ENCODE measurements around the gene ZNF507. TPM values are rescaled to one million over a fixed set of nuclear protein-coding genes. Genes with fewer than 3 reads are reported as not detected.
"Not testable (repeated sequence)": the region's sequence is repeated elsewhere in the genome, so short reads cannot be mapped to it uniquely, and the experiment has no call there.

Gene ZNF507
- total and polyA plus RNA-seq, 2 experiments from 2014 or later, result 4.6 to 10.2 TPM

DNA sequence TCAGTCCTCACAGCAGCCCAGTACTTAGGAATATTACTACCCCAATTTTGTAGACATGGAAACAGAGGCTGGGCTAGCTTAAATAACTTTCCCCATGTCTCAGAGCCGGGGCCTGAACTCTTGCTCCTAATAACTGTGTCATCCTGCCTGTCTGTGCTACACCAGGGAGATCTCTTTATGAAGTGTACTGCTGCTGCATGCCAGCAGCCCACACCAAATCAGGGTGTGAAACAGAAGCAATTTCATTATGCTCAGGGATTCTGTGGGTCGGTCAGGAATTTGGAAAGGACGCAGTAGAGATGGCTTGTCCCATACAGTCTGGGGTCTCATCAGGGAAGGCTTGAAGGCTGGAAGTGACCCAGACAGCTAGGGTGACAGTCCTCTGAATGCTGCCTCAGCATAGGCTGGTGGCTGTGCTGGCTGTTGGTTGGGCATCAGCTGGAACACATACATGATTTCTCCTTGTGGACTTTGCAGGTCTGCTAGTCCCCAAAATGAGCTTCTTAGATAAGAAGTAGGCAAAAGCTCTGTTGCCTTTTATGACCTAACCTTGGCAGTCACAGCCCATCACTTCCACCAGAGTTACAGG, 22.6 kb downstream of the ZNF507 start:
- peaks cover 10% of the 10 kb centered on the region for H3K36me3 ChIP-seq
- no peaks in the 10 kb centered on the region for H3K27me3 ChIP-seq
- TF ChIP-seq, protein P1, sequence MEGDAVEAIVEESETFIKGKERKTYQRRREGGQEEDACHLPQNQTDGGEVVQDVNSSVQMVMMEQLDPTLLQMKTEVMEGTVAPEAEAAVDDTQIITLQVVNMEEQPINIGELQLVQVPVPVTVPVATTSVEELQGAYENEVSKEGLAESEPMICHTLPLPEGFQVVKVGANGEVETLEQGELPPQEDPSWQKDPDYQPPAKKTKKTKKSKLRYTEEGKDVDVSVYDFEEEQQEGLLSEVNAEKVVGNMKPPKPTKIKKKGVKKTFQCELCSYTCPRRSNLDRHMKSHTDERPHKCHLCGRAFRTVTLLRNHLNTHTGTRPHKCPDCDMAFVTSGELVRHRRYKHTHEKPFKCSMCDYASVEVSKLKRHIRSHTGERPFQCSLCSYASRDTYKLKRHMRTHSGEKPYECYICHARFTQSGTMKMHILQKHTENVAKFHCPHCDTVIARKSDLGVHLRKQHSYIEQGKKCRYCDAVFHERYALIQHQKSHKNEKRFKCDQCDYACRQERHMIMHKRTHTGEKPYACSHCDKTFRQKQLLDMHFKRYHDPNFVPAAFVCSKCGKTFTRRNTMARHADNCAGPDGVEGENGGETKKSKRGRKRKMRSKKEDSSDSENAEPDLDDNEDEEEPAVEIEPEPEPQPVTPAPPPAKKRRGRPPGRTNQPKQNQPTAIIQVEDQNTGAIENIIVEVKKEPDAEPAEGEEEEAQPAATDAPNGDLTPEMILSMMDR (IDR thresholded peaks at IDR 0.05; ENCODE audit: low read depth, low read length), result no peak
- no peak for DNase-seq (ENCODE audit: low read depth in 1 of 2, low spot score in 1 of 2)
- H3K4me1 ChIP-seq (ENCODE audit: low read depth), result no peaks in the 10 kb centered on the region
- no peak overlapping the region for H3K4me3 ChIP-seq
- H3K9me3 ChIP-seq (ENCODE audit: low read depth), result no peaks in the 10 kb centered on the region
- H3K27ac ChIP-seq, result peak overlapping the region; percentile 39

- H3K4me3 ChIP-seq, result no peak overlapping the region
- H3K4me1 ChIP-seq (ENCODE audit: low read depth), result no peaks in the 10 kb centered on the region
- no peaks in the 10 kb centered on the region for H3K27me3 ChIP-seq
- no peak overlapping the region for H3K27ac ChIP-seq
- H3K36me3 ChIP-seq, result peaks cover 10% of the 10 kb centered on the region
- TF ChIP-seq, protein P1 (IDR thresholded peaks at IDR 0.05; ENCODE audit: low read depth, low read length), result no peak
- no peaks in the 10 kb centered on the region for H3K9me3 ChIP-seq (ENCODE audit: low read depth)
- DNase-seq (ENCODE audit: low read depth in 1 of 2, low spot score in 1 of 2), result no peak
Measured at GRCh38 chr19:32368787-32369186, 23.4 kb downstream of the ZNF507 start.

DNA sequence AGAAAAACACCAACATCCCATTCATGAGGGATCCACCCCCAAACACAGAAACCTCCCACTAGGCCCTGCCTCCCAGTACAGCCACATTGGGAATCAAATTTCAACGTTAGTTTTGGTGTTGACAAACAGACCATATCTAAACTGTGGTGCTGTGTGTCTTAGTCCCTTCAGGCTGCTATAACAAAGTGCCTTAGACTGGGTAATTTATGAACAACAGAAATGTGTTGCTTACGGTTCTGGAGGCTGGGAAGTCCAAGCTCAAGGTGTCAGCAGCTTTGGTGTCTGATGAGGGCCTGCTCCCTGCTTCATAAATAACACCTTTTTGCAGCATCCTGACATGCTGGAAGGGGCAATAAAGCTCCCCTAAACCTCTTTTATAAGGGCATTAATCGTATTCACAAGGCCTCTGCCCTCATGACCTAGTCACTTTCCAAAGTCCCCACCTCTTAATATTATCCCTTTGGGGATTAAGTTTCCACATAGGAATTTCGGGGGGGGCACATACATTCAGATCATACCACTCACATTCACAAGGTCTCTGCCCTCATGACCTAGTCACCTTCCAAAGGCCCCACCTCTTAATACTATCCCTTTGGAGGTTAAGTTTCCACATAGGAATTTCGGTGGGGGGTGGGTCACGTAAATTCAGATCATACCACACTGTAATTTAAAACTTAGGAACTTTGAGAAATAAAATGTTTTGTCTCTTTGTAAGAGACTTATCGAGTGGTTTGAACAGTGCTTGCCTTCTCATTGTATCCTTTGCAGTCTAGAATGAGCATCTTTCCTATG, 27.5 kb downstream of the ZNF507 start:
- Histone ChIP-seq H3K4me1 (ENCODE audit: low read depth) (no peaks in the 10 kb centered on the region), H3K36me3 (peaks cover 3% of the 10 kb centered on the region), H3K27me3 (no peaks in the 10 kb centered on the region), H3K4me3 (no peak overlapping the region), H3K27ac (peak overlapping the region; percentile 39), H3K9me3 (ENCODE audit: low read depth) (no peaks in the 10 kb centered on the region)
- TF ChIP-seq, protein P1 (IDR thresholded peaks at IDR 0.05; ENCODE audit: low read depth, low read length), result no peak
- no peak for DNase-seq (ENCODE audit: low read depth in 1 of 2, low spot score in 1 of 2)

DNA sequence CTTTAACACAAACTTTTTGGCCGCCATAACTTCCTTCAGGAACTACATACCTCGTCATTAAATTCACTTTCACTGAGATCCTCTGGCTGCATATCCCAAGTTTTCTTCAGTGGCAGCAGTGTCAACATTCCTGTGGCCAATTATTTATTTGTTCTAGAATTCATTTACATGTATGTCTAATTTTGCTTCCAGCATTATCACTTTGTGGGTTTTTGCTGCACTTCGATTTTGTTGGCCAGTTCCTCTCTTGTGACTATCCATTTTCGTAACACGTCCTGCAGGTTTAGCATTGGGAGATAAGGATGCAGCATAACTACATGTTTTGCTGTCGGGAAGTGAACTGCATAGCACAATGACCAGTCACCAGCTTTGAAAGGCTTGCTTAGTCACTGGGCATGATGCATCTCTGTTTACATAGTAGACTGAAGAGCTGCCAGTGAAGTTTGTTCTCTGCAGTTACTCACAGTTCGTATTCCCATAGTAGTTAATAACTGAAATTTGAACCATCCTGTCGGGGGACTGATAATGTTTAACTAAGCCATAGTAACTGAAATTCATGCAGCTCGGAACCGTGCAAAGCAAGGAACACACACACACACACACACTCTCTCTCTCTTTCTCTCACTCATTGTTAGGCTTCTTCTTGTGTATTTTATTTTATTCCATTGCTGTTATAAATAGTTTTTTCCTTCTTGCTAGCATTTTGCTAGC, 28.3 kb downstream of the ZNF507 start:
- TF ChIP-seq, protein P1 (IDR thresholded peaks at IDR 0.05; ENCODE audit: low read depth, low read length), result no peak

DNA sequence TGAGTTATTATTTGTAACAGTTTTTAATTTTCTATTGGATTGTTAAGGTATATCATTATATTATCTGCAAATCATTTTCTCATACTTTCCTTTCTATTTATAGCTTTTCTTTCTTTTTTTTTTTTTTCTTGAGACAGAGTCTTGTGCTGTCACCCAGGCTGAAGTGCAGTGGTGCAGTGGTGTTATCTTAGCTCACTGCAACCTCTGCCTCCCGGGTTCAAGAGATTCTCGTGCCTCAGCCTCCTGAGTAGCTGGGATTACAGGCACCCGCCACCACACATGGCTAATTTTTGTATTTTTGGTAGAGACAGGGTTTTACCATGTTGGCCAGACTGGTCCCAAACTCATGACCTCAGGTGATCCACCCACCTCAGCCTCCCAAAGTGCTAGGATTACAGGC, 29.0 kb downstream of the ZNF507 start:
- H3K9me3 ChIP-seq (ENCODE audit: low read depth); H3K36me3 ChIP-seq: not testable (repeated sequence)
- peak overlapping the region; percentile 39 for H3K27ac ChIP-seq

More for the DNA sequence above, 28.3 kb downstream of the ZNF507 start:
- H3K27ac ChIP-seq, result peak overlapping the region; percentile 39
- no peak overlapping the region for H3K4me3 ChIP-seq
- no peaks in the 10 kb centered on the region for H3K27me3 ChIP-seq
- peaks cover 4% of the 10 kb centered on the region for H3K36me3 ChIP-seq
- no peaks in the 10 kb centered on the region for H3K9me3 ChIP-seq (ENCODE audit: low read depth)
- no peaks in the 10 kb centered on the region for H3K4me1 ChIP-seq (ENCODE audit: low read depth)
- DNase-seq (ENCODE audit: low read depth in 1 of 2, low spot score in 1 of 2), result peak; percentile 29 to 99

More for the DNA sequence above, 29.0 kb downstream of the ZNF507 start:
- not testable (repeated sequence) for DNase-seq (ENCODE audit: low read depth in 1 of 2, low spot score in 1 of 2); H3K27me3 ChIP-seq; H3K4me1 ChIP-seq (ENCODE audit: low read depth); H3K4me3 ChIP-seq
